NCI-H2227 (cell line): ENCODE measurements around the gene GBP7.

Experiments
- DNase-seq: peaks from one replicate; lab custom pipeline; 2025; ENCODE audit not compliant: unreplicated experiment; lab: John Stamatoyannopoulos, UW

The GBP7 gene

GRCh38 chr1:89121641-89122040 is 54.2 kb downstream of the GBP7 start:
- no peak for DNase-seq

- no peak for DNase-seq
Observed at GRCh38 chr1:89114662-89115061, 61.1 kb downstream of the GBP7 start.

- no peak for DNase-seq
Observed at GRCh38 chr1:89112871-89113613, 62.8 kb downstream of the GBP7 start.

GRCh38 chr1:89104687-89105086 is 71.1 kb downstream of the GBP7 start:
- peak; percentile 63 for DNase-seq

DNA sequence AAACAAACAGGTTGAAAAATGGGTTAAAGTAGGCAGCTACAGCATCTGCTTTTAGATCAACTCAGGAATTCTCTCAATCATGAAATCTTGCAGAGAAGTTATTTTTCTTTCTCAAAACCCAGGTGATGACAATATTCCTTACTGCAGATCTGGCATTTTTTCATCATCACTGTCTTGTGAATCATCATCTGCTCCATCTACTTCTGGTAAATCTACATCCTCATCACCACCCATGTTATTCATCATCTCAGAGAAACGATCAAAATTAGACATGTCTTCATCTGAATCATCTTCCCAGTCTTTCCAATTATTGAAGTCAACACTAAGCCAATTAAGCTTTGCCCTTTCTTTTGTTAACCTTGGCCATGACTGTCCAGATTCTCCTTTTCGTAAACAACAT is 71.7 kb downstream of the GBP7 start:
- no peak for DNase-seq

DNA sequence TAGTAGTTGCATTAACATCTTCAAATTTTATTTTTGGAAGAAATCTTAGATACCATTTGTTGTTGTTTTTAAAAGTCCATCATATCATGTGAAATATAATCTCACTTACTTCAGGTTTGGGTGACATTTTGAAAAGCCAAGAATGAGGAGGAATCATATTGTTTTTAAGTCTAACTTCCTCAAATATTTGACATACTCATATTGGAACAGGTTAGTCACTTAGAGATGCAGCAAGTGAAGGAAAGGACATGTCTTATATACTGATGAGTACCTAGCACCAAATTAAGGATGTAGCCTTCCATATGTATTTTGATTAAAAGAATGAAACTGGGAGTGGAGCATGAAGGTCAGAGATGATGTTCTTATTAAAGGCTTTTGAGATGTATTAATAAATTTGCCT is 73.8 kb downstream of the GBP7 start:
- DNase-seq, result no peak

- no peak for DNase-seq
Observed at GRCh38 chr1:89100412-89100811, 75.4 kb downstream of the GBP7 start.

- DNase-seq, result no peak
Observed at GRCh38 chr1:89098857-89099256, 76.9 kb downstream of the GBP7 start.

DNA sequence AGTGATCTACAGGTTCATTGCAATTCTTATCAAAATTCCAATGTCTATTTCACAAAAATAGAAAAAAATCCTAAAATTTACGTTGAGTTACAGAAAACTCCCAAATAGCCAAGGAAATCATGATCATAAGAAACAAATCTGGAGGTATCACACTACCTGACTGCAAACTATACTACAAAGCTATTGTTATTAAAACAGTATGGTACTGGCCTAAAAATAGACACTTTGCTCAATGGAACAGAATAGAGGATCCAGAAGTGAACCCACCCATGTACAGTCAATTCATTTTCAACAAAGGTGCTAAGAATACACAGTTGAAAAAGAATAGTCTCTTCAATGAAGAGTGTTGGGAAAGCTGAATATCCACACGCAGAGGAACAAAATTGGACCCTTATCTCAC is 80.1 kb downstream of the GBP7 start:
- DNase-seq, result no peak

DNA sequence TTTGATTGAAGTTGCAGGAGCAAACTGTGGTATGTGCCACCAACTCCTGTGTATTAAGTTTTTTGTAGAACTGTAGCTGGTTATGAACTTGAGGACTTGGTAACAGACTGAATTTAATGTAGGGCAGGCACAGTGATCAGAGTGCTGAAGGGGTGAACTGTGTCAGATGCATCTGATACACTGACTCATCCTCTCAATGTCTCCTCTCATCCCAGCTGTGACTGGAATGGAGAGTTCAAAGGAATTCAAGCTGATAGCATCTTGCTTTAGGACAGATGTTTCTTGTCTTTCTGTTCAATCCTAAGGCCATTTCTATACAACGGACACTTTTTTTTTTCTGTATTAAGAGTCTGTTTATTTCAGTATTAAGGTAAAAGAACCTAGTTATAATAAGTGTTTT is 85.8 kb downstream of the GBP7 start:
- DNase-seq, result no peak

DNA sequence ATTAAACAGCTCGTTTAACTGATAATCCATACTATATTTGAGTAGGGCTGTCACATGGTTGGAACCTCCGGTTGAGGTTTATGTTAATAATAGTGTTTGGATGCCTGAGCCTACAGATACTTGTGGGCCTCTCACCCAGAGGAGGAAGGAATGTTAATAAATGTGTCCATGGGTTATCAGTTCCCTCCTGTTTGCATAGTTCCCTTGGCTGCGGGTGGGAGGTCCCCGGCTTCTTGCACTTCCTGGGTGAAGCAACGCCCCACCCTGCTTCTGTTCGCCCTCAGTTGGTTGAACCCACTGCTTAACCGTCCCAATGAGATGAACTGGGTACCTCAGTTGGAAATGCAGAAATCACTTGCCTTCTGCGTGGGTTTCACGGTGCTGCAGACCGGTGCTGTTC is 87.2 kb downstream of the GBP7 start:
- no peak for DNase-seq

GRCh38 chr1:89087241-89087640 is 88.6 kb downstream of the GBP7 start:
- DNase-seq, result no peak

GRCh38 chr1:89085781-89086180 is 90.0 kb downstream of the GBP7 start:
- DNase-seq, result no peak
